Activated effector memory CD4-positive, alpha-beta T cell treated with anti-CD3 and anti-CD28 coated beads, Interleukin-2, amount 50 U/mL, for 16 hours (primary cell): ENCODE data around the gene GUCA2A.
A peak's percentile ranks its signal among the peaks of the same experiment; 100 is the strongest.

Experiments used
- DNase-seq: peaks from one replicate; pipeline ENCODE4 v3.0.0-alpha.2; 2020

GUCA2A gene

GRCh38 chr1:42152907-42153600, 11.5 kb downstream of the GUCA2A start, which contains the start of gene GUCA2B:
GUCA2B (plus strand) TSS chr1:42153410; CDS start chr1:42153451, 41 bp downstream.
- DNase-seq, result no peak

GRCh38 chr1:42152119-42152518, 12.4 kb downstream of the GUCA2A start:
- DNase-seq, result no peak

- DNase-seq, result no peak
Observed at GRCh38 chr1:42150651-42151050, 13.9 kb downstream of the GUCA2A start.

GRCh38 chr1:42148166-42148565, 16.4 kb downstream of the GUCA2A start:
- DNase-seq, result no peak

GRCh38 chr1:42146626-42147320, 17.8 kb downstream of the GUCA2A start:
- DNase-seq, result peak; percentile 86

- no peak for DNase-seq
Observed at GRCh38 chr1:42145764-42146625, 18.6 kb downstream of the GUCA2A start.

- DNase-seq, result no peak
Observed at GRCh38 chr1:42145389-42145716, 19.2 kb downstream of the GUCA2A start.

GRCh38 chr1:42144711-42145388, 19.7 kb downstream of the GUCA2A start:
- DNase-seq, result no peak

GRCh38 chr1:42143896-42144710, 20.4 kb downstream of the GUCA2A start:
- DNase-seq, result no peak

- DNase-seq, result no peak
Observed at GRCh38 chr1:42142894-42143675, 21.5 kb downstream of the GUCA2A start.

GRCh38 chr1:42141978-42142377, 22.6 kb downstream of the GUCA2A start:
- DNase-seq, result no peak

GRCh38 chr1:42140191-42140590, 24.4 kb downstream of the GUCA2A start:
- DNase-seq, result no peak

GRCh38 chr1:42139444-42139843, 25.1 kb downstream of the GUCA2A start:
- no peak for DNase-seq

- DNase-seq, result no peak
Observed at GRCh38 chr1:42138586-42138985, 26.0 kb downstream of the GUCA2A start.

- DNase-seq, result no peak
Observed at GRCh38 chr1:42137766-42138165, 26.8 kb downstream of the GUCA2A start.

- no peak for DNase-seq
Observed at GRCh38 chr1:42136466-42136865, 28.1 kb downstream of the GUCA2A start.

- DNase-seq, result no peak
Observed at GRCh38 chr1:42135426-42135825, 29.1 kb downstream of the GUCA2A start.

- DNase-seq, result no peak
Observed at GRCh38 chr1:42133809-42134526, 30.6 kb downstream of the GUCA2A start.

- no peak for DNase-seq
Observed at GRCh38 chr1:42133390-42133789, 31.2 kb downstream of the GUCA2A start.

- no peak for DNase-seq
Observed at GRCh38 chr1:42130061-42130660, 34.4 kb downstream of the GUCA2A start.
